Dendritic cell treated with granulocyte-macrophage colony-stimulating factor and Interleukin-4, amounts not matched to agents 40 ng/mL and 50 ng/mL, for 4 days (primary cell): ENCODE data around the gene OR11L1.

Source experiments
- H3K27ac Mint-ChIP-seq: one replicate; pipeline ENCODE4 v1.8.0; 2022; ENCODE audit warnings: mild to moderate bottlenecking, mixed read lengths
- H3K27me3 Mint-ChIP-seq: one replicate; pipeline ENCODE4 v1.8.0; 2022; ENCODE audit warnings: mild to moderate bottlenecking, mixed read lengths
- H3K36me3 Mint-ChIP-seq: one replicate; pipeline ENCODE4 v1.8.0; 2022; ENCODE audit warnings: low read depth, mixed read lengths
- H3K4me1 Mint-ChIP-seq: one replicate; pipeline ENCODE4 v1.8.0; 2022; ENCODE audit warnings: low read depth, mixed read lengths
- H3K4me3 Mint-ChIP-seq: one replicate; pipeline ENCODE4 v1.8.0; 2022; ENCODE audit warnings: mild to moderate bottlenecking, moderate library complexity, mixed read lengths
- H3K9me3 Mint-ChIP-seq: one replicate; pipeline ENCODE4 v1.8.0; 2022; ENCODE audit warnings: mixed read lengths
- intact Hi-C: fragments of 100-400 bp; cut with micrococcal nuclease; formaldehyde crosslinking; loops from one replicate; pipeline ENCODE4 v1.15.0; 2022

OR11L1 gene

GRCh38 chr1:247841796-247842195, at the start of gene OR11L1:
Gene OR11L1 (minus strand): TSS chr1:247841896. CDS start chr1:247841896, 0 bp downstream.
- H3K4me1 Mint-ChIP-seq, result peaks cover 5% of the 10 kb centered on the region
- no peak within 1 kb of the TSS for H3K4me3 Mint-ChIP-seq
- H3K36me3 Mint-ChIP-seq, result no peaks in the 10 kb centered on the region
- intact Hi-C loops, result no loop called here
- H3K27ac Mint-ChIP-seq, result no peak within 1 kb of the TSS
- H3K27me3 Mint-ChIP-seq, result no peaks in the 10 kb centered on the region
- no peaks in the 10 kb centered on the region for H3K9me3 Mint-ChIP-seq

GRCh38 chr1:247884797-247885413, 43.2 kb upstream of the OR11L1 start:
- H3K4me3 Mint-ChIP-seq, result no peak overlapping the region
- H3K27ac Mint-ChIP-seq, result no peak overlapping the region
- no peaks in the 10 kb centered on the region for H3K4me1 Mint-ChIP-seq
- H3K36me3 Mint-ChIP-seq, result no peaks in the 10 kb centered on the region
- no peaks in the 10 kb centered on the region for H3K27me3 Mint-ChIP-seq
- intact Hi-C loops, result no loop called here
- H3K9me3 Mint-ChIP-seq, result no peaks in the 10 kb centered on the region

- Mint-ChIP-seq H3K36me3 (no peaks in the 10 kb centered on the region), H3K4me1 (no peaks in the 10 kb centered on the region), H3K27ac (no peak overlapping the region), H3K9me3 (no peaks in the 10 kb centered on the region), H3K27me3 (no peaks in the 10 kb centered on the region), H3K4me3 (no peak overlapping the region)
- intact Hi-C loops, result no loop called here
Observed at GRCh38 chr1:247883346-247883745, 41.6 kb upstream of the OR11L1 start.

GRCh38 chr1:247865416-247865815, 23.7 kb upstream of the OR11L1 start:
- Mint-ChIP-seq H3K27ac (no peak overlapping the region), H3K36me3 (peaks cover 13% of the 10 kb centered on the region), H3K27me3 (no peaks in the 10 kb centered on the region), H3K4me1 (no peaks in the 10 kb centered on the region), H3K4me3 (no peak overlapping the region), H3K9me3 (peaks cover 8% of the 10 kb centered on the region)
- intact Hi-C loops, result no loop called here

GRCh38 chr1:247864644-247865043, 22.9 kb upstream of the OR11L1 start:
- intact Hi-C loops, result no loop called here
- Mint-ChIP-seq H3K36me3 (peaks cover 9% of the 10 kb centered on the region), H3K4me1 (no peaks in the 10 kb centered on the region), H3K9me3 (peaks cover 4% of the 10 kb centered on the region), H3K4me3 (no peak overlapping the region), H3K27me3 (no peaks in the 10 kb centered on the region), H3K27ac (no peak overlapping the region)

- no peaks in the 10 kb centered on the region for H3K9me3 Mint-ChIP-seq
- H3K4me1 Mint-ChIP-seq, result peaks cover 5% of the 10 kb centered on the region
- peaks cover 8% of the 10 kb centered on the region for H3K27me3 Mint-ChIP-seq
- intact Hi-C loops, result no loop called here
- H3K4me3 Mint-ChIP-seq, result no peak overlapping the region
- peaks cover 6% of the 10 kb centered on the region for H3K36me3 Mint-ChIP-seq
- H3K27ac Mint-ChIP-seq, result no peak overlapping the region
Observed at GRCh38 chr1:247862756-247863155, 21.1 kb upstream of the OR11L1 start.

GRCh38 chr1:247857985-247858619, 16.4 kb upstream of the OR11L1 start:
- Mint-ChIP-seq H3K27ac (no peak overlapping the region), H3K36me3 (peaks cover 4% of the 10 kb centered on the region), H3K4me3 (peak overlapping the region; percentile 94), H3K9me3 (no peaks in the 10 kb centered on the region), H3K4me1 (peaks cover 23% of the 10 kb centered on the region), H3K27me3 (peaks cover 28% of the 10 kb centered on the region)
- intact Hi-C loops, result loop anchor here (10.0 kb wide), 1 partner anchor 173 kb away; no protein-coding TSS in a partner anchor

GRCh38 chr1:247857069-247857984, 15.6 kb upstream of the OR11L1 start, which contains the start of gene TRIM58:
Gene TRIM58 (plus strand): TSS chr1:247857187. CDS start chr1:247857247, 60 bp downstream.
- Mint-ChIP-seq H3K4me1 (peaks cover 30% of the 10 kb centered on the region), H3K27me3 (peaks cover 28% of the 10 kb centered on the region), H3K27ac (peak within 1 kb of the TSS; percentile 54), H3K4me3 (peak within 1 kb of the TSS; percentile 94), H3K36me3 (peaks cover 4% of the 10 kb centered on the region), H3K9me3 (no peaks in the 10 kb centered on the region)
- intact Hi-C loops, result loop anchor here (10.0 kb wide), 1 partner anchor 173 kb away; no protein-coding TSS in a partner anchor

- no peak overlapping the region for H3K27ac Mint-ChIP-seq
- H3K4me1 Mint-ChIP-seq, result peaks cover 36% of the 10 kb centered on the region
- peaks cover 28% of the 10 kb centered on the region for H3K27me3 Mint-ChIP-seq
- no peak overlapping the region for H3K4me3 Mint-ChIP-seq
- H3K36me3 Mint-ChIP-seq, result peaks cover 4% of the 10 kb centered on the region
- intact Hi-C loops, result loop anchor here (10.0 kb wide), 1 partner anchor 171 kb away; no protein-coding TSS in a partner anchor
- no peaks in the 10 kb centered on the region for H3K9me3 Mint-ChIP-seq
Observed at GRCh38 chr1:247855911-247856310, 14.2 kb upstream of the OR11L1 start.

- no peak overlapping the region for H3K27ac Mint-ChIP-seq
- no peaks in the 10 kb centered on the region for H3K9me3 Mint-ChIP-seq
- peaks cover 4% of the 10 kb centered on the region for H3K36me3 Mint-ChIP-seq
- peaks cover 28% of the 10 kb centered on the region for H3K27me3 Mint-ChIP-seq
- intact Hi-C loops, result loop anchor here (10.0 kb wide), 1 partner anchor 170 kb away; no protein-coding TSS in a partner anchor
- peaks cover 36% of the 10 kb centered on the region for H3K4me1 Mint-ChIP-seq
- no peak overlapping the region for H3K4me3 Mint-ChIP-seq
Observed at GRCh38 chr1:247854899-247855545, 13.3 kb upstream of the OR11L1 start.

GRCh38 chr1:247849616-247850015, 7.9 kb upstream of the OR11L1 start:
- no peaks in the 10 kb centered on the region for H3K9me3 Mint-ChIP-seq

GRCh38 chr1:247848346-247848745, 6.7 kb upstream of the OR11L1 start:
- Mint-ChIP-seq H3K4me1 (peaks cover 16% of the 10 kb centered on the region), H3K4me3 (no peak overlapping the region), H3K9me3 (no peaks in the 10 kb centered on the region), H3K27me3 (peaks cover 3% of the 10 kb centered on the region), H3K27ac (no peak overlapping the region), H3K36me3 (no peaks in the 10 kb centered on the region)
- intact Hi-C loops, result no loop called here

More at GRCh38 chr1:247849616-247850015, 7.9 kb upstream of the OR11L1 start:
- Mint-ChIP-seq H3K4me3 (no peak overlapping the region), H3K4me1 (peaks cover 18% of the 10 kb centered on the region), H3K27ac (no peak overlapping the region), H3K36me3 (no peaks in the 10 kb centered on the region), H3K27me3 (peaks cover 4% of the 10 kb centered on the region)
- intact Hi-C loops, result loop anchor here (10.0 kb wide), 1 partner anchor 165 kb away; no protein-coding TSS in a partner anchor

GRCh38 chr1:247845693-247846017, 4.0 kb upstream of the OR11L1 start:
- intact Hi-C loops, result no loop called here
- no peaks in the 10 kb centered on the region for H3K36me3 Mint-ChIP-seq
- no peak overlapping the region for H3K27ac Mint-ChIP-seq
- H3K4me1 Mint-ChIP-seq, result peaks cover 5% of the 10 kb centered on the region
- H3K9me3 Mint-ChIP-seq, result no peaks in the 10 kb centered on the region
- H3K4me3 Mint-ChIP-seq, result no peak overlapping the region
- H3K27me3 Mint-ChIP-seq, result no peaks in the 10 kb centered on the region
